Activated T-cell treated with anti-CD3 and anti-CD28 coated beads, Interleukin-2, amount 50 U/mL, for 72 hours (primary cell): Measurements from ENCODE around the gene TAS1R2. TPM values are rescaled to one million over a fixed set of nuclear protein-coding genes. Genes with fewer than 3 reads are reported as not detected.
"Not testable (repeated sequence)": the region's sequence is repeated elsewhere in the genome, so short reads cannot be mapped to it uniquely, and the experiment has no call there.

Experiments used
- ATAC-seq, 2 donors: fragments of 150-1000 bp; cut with Tn5 transposase; replicated peaks in 1 of 2; 2 replicates each; pipeline ENCODE4 v1.10.0; 2021; ENCODE audit warnings: moderate library complexity in 2 of 2, mild to moderate bottlenecking in 1 of 2
- DNase-seq, 2 donors: peaks; one replicate each; pipeline ENCODE4 v3.0.0; 2021 to 2022; ENCODE audit warnings: mixed read lengths in 1 of 2
- H3K27ac Mint-ChIP-seq: one replicate; pipeline ENCODE4 v1.8.0; 2022; ENCODE audit warnings: mild to moderate bottlenecking, moderate library complexity, mixed read lengths
- H3K27me3 Mint-ChIP-seq: one replicate; pipeline ENCODE4 v1.8.0; 2022; ENCODE audit warnings: low read depth, mixed read lengths
- H3K36me3 Mint-ChIP-seq, 2 donors: one replicate each; pipeline ENCODE4 v1.8.0; 2022; ENCODE audit warnings: mixed read lengths in 2 of 2, mild to moderate bottlenecking in 1 of 2; ENCODE audit not compliant: insufficient read depth in 2 of 2
- H3K4me1 Mint-ChIP-seq: one replicate; pipeline ENCODE4 v1.8.0; 2022; ENCODE audit warnings: low read depth, mixed read lengths
- H3K4me3 Mint-ChIP-seq, 2 donors: one replicate each; pipeline ENCODE4 v1.8.0; 2022; ENCODE audit warnings: mild to moderate bottlenecking in 2 of 2, mixed read lengths in 2 of 2, moderate library complexity in 2 of 2
- H3K9me3 Mint-ChIP-seq, 2 donors: one replicate each; pipeline ENCODE4 v1.8.0; 2022; ENCODE audit warnings: mixed read lengths in 2 of 2
- total RNA-seq, 2 donors: library from RNA; stranded (reverse); gene quantifications; one replicate each; pipeline ENCODE4 v1.2.3, GENCODE V29; 2022

The TAS1R2 gene
- total RNA-seq, 2 donors from 2014 or later, result not detected

DNA sequence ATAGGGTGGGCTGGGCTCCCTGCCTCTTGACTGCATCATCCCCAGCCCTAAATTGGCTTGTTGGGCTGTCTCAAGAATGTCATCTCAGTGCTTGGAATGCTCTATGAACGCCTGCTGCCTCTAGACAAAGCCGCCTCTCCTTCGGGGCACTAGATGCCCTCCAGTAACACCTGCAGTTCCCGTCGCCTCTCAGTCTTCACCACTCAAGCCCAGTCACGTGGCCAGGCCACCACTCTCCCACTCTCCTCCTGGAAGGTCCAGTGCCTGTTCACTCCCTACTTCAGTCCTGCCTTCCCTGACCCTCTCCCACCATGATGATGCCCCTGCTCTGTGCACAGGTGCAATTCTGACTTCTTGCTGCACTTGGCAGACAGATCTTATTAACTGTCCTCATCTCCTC, 7.0 kb downstream of the TAS1R2 start:
- DNase-seq, result no peak
- Mint-ChIP-seq H3K36me3 (no peaks in the 10 kb centered on the region), H3K27ac (no peak overlapping the region), H3K27me3 (peaks cover 14% of the 10 kb centered on the region), H3K9me3 (peaks cover 0 to 2% of the 10 kb centered on the region in 2 donors), H3K4me1 (no peaks in the 10 kb centered on the region), H3K4me3 (no peak overlapping the region)
- no peak for ATAC-seq

DNA sequence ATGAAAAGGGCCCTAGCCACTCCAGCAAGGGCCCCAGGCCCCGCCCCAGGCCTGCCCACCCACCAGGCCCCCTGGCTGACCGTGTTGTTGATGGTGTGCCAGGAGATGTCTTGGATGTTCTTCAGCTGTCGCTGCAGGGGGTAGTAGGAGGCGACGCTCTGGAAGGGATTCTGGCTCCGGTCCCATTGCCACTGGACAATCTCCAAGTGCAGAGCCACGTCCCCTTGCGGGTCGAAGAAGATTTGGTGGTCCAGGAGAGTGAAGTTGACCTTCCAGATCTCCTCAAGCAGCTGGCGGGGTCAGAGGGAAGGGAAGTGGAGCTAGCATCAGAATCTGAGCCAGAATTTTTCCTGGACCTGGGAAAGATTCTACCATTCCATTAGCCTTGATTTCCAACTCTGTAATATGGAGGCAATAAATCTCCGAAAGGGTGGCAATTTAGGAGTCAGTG, 10.2 kb downstream of the TAS1R2 start:
- Mint-ChIP-seq H3K4me1 (no peaks in the 10 kb centered on the region), H3K27me3 (peaks cover 6% of the 10 kb centered on the region), H3K4me3 (no peak overlapping the region), H3K36me3 (no peaks in the 10 kb centered on the region), H3K27ac (no peak overlapping the region), H3K9me3 (peaks cover 0 to 2% of the 10 kb centered on the region in 2 donors)
- no peak for DNase-seq
- ATAC-seq, result no peak

- not testable (repeated sequence) for H3K4me1 Mint-ChIP-seq, H3K27me3 Mint-ChIP-seq, ATAC-seq, DNase-seq, H3K27ac Mint-ChIP-seq, H3K4me3 Mint-ChIP-seq, H3K36me3 Mint-ChIP-seq, H3K9me3 Mint-ChIP-seq
These were observed 11.7 kb downstream of the TAS1R2 start for GRCh38 chr1:18847723-18848122.

DNA sequence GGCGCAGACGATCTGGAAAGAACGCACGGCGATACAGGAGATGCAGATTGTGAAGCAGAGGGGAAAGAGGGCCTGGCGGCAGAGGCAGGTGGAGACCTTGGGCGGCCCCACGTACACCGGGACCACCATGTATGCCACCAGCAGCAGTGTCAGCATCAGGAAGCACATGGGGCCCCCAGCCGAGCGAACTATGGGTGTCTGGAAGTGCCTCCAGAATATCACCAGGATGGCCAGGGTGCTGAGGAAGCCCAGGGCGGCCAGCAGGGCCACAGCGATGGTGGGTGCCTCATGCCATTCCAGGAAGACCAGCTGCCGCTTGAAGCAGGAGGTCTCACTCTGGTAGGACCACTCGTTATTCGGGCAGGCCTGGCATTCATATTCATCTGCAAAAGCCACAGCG, 19.3 kb downstream of the TAS1R2 start:
- no peak for ATAC-seq
- no peaks in the 10 kb centered on the region for H3K36me3 Mint-ChIP-seq

DNA sequence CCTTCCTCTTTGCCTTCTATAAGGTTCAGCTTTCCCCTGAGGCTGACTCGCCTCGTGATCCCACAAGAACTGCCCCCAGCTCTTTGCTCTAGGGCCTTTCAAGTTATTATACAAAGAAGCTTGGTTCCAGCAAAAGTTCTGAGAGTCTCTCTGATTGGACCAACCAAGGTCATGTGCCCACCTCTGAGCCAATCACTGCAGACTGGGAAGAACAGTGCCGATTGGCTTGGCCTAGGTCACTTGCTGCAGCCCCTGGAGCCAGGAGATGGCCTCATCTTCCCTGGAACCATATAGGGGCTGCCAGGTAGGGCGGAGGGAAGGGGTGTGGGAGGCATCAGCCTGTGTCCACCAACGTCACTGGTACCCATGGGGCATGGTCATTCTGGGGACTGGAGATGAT, 22.8 kb downstream of the TAS1R2 start:
- H3K4me1 Mint-ChIP-seq, result no peaks in the 10 kb centered on the region
- no peak for ATAC-seq
- no peak overlapping the region for H3K27ac Mint-ChIP-seq
- no peaks in the 10 kb centered on the region for H3K9me3 Mint-ChIP-seq
- no peaks in the 10 kb centered on the region for H3K36me3 Mint-ChIP-seq
- H3K27me3 Mint-ChIP-seq, result peaks cover 6% of the 10 kb centered on the region
- no peak overlapping the region for H3K4me3 Mint-ChIP-seq
- DNase-seq, result no peak

More for the DNA sequence above, 19.3 kb downstream of the TAS1R2 start:
- no peak overlapping the region for H3K27ac Mint-ChIP-seq
- no peaks in the 10 kb centered on the region for H3K4me1 Mint-ChIP-seq
- H3K9me3 Mint-ChIP-seq, result peaks cover 0 to 3% of the 10 kb centered on the region in 2 donors
- peaks cover 6% of the 10 kb centered on the region for H3K27me3 Mint-ChIP-seq
- no peak overlapping the region for H3K4me3 Mint-ChIP-seq
- DNase-seq, result no peak

DNA sequence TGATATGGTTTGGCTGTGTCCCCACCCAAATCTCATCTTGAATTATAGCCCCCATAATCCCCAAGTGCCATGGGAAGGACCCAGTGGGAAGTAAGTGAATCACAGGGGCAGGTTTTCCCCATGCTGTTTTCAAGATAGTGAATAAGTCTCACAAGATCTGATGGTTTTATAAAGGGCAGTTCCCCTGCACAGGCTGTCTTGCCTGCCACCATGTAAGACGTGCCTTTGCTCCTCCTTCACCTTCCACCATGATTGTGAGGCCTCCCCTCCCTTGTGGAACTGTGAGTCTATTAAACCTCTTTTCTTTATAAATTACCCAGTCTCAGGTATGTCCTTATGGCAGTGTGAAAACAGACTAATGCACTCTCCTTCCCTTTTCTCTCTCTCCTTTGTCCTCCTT, 27.1 kb downstream of the TAS1R2 start:
- not testable (repeated sequence) for ATAC-seq, H3K27me3 Mint-ChIP-seq, H3K36me3 Mint-ChIP-seq, H3K4me3 Mint-ChIP-seq, H3K4me1 Mint-ChIP-seq, H3K27ac Mint-ChIP-seq, H3K9me3 Mint-ChIP-seq, DNase-seq

DNA sequence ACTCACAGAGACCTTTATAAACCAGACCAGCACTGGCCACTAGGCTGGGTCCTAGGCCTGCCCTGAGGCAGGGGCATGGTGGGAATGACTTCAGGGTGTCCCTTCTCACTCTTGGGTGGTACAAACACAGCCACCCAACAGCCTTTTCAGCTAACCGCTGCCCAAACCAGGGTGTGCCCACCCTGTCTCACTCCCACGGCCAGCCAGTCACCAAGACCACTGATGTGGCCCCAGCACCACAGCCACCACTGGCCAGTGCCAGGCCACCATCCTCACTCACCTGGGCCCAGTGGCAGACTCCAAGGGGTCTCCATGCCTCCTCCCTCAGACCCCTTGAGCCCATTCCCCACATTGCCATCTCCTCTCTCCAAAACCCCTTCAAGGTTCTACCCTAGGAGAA, 27.8 kb downstream of the TAS1R2 start:
- H3K4me1 Mint-ChIP-seq, result no peaks in the 10 kb centered on the region
- H3K4me3 Mint-ChIP-seq, result no peak overlapping the region
- no peak for ATAC-seq
- DNase-seq, result no peak
- peaks cover 0 to 1% of the 10 kb centered on the region in 2 donors for H3K36me3 Mint-ChIP-seq
- peaks cover 6% of the 10 kb centered on the region for H3K27me3 Mint-ChIP-seq
- no peak overlapping the region for H3K27ac Mint-ChIP-seq
- H3K9me3 Mint-ChIP-seq, result no peaks in the 10 kb centered on the region

GRCh38 chr1:18830596-18830995, 28.9 kb downstream of the TAS1R2 start:
- Mint-ChIP-seq H3K4me3 (no peak overlapping the region), H3K36me3 (peaks cover 0 to 1% of the 10 kb centered on the region in 2 donors), H3K9me3 (peaks cover 0 to 4% of the 10 kb centered on the region in 2 donors), H3K27me3 (peaks cover 4% of the 10 kb centered on the region), H3K4me1 (no peaks in the 10 kb centered on the region), H3K27ac (no peak overlapping the region)
- ATAC-seq (no peak), DNase-seq (no peak)

GRCh38 chr1:18829671-18830070, 29.8 kb downstream of the TAS1R2 start:
- ATAC-seq (no peak), DNase-seq (no peak)
- peaks cover 0 to 3% of the 10 kb centered on the region in 2 donors for H3K36me3 Mint-ChIP-seq
- no peak overlapping the region for H3K4me3 Mint-ChIP-seq
- H3K4me1 Mint-ChIP-seq, result no peaks in the 10 kb centered on the region
- H3K27me3 Mint-ChIP-seq, result no peaks in the 10 kb centered on the region
- no peak overlapping the region for H3K27ac Mint-ChIP-seq
- H3K9me3 Mint-ChIP-seq, result peaks cover 0 to 7% of the 10 kb centered on the region in 2 donors

DNA sequence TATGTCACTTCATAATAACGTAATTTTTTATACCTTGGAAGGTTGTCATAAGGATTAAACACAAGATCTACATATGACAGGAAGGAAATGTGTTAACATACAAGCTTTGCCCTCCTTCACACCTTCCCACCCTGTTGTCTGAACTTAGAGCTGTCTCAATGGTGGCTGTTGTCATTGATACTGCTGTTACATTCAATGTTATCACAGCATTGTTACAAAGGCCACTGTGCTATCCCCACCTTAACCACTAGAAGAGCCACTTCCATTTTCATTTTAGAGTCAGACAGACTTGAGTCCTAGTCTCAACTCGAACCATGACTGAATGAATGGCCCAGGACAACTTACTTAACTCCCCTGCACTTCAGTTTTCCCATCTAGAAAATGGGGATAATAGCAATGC, 31.2 kb downstream of the TAS1R2 start:
- H3K27ac Mint-ChIP-seq, result no peak overlapping the region

DNA sequence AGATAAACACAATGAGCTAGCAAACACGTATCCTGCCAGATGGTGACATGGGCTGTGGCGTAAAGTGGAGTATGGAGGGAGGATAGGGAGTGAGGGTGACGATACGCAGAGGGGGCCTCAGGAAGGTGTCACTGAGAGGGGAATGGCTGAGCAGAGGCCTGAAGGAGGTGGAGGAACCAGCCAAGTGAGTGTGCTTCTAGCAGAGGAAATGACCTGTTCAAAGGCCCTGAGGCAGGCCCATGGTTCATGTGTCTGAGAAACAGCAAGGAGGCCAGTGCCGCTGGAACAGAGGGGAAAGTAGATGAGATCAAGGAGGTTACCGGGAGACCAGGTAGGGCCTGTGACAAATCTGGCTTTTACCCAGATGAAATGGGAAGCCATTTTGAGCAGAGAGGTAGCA, 36.0 kb downstream of the TAS1R2 start:
- DNase-seq (no peak), ATAC-seq (no peak)
- Mint-ChIP-seq H3K27ac (no peak overlapping the region), H3K4me1 (peaks cover 4% of the 10 kb centered on the region), H3K9me3 (peaks cover 0 to 7% of the 10 kb centered on the region in 2 donors), H3K36me3 (peaks cover 0 to 2% of the 10 kb centered on the region in 2 donors), H3K27me3 (peaks cover 27% of the 10 kb centered on the region), H3K4me3 (no peak overlapping the region)

More for the DNA sequence above, 31.2 kb downstream of the TAS1R2 start:
- Mint-ChIP-seq H3K36me3 (peaks cover 0 to 3% of the 10 kb centered on the region in 2 donors), H3K4me1 (no peaks in the 10 kb centered on the region), H3K4me3 (no peak overlapping the region), H3K27me3 (no peaks in the 10 kb centered on the region), H3K9me3 (peaks cover 0 to 7% of the 10 kb centered on the region in 2 donors)
- no peak for DNase-seq
- no peak for ATAC-seq

DNA sequence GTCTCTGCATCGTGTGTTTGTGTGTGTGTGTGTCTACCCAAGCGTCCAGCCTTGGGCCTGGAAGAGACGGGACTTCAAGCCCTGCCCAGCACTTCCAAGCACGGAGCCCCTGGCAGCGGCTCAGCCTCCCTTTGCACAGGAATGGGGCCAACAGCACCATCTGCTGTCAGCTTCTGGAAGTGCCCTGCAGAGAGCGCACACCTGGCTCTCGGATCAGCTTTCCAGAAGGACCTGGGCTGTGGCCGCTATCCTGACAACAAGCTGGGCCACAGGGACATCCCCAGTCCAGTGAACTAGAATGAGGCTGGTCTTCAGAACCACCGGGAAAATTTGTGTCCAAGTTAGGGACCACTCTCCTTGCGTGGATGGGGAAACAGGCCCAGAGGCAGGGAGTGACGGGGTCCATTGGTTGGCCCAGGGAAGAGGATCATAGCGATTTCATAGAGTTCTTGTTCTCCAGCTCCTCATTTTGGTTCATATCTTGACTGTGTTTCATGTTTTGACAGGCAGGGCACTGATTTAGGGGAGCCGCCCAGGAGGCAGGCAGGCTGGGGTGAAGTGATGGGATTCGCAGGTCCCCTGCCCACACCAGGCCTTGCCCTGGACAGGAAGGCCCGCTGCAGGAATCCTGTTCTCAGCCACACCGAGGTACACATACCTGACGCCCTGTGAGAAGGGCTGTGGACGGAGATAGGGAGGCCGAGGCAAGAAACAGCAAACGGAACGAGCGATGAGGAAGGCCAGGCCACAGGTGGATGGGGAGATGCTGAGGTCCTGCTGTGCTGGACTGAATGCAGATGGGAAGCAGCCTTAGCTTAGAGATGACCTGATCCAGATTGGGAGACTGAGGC, 38.4 kb downstream of the TAS1R2 start:
- DNase-seq (peak; percentile 61 to 63), ATAC-seq (peak in 1 of 2 donors; percentile 41)
- peaks cover 0 to 7% of the 10 kb centered on the region in 2 donors for H3K9me3 Mint-ChIP-seq
- no peak overlapping the region for H3K4me3 Mint-ChIP-seq
- no peak overlapping the region for H3K27ac Mint-ChIP-seq
- H3K36me3 Mint-ChIP-seq, result peaks cover 0 to 2% of the 10 kb centered on the region in 2 donors
- peaks cover 50% of the 10 kb centered on the region for H3K27me3 Mint-ChIP-seq
- peaks cover 4% of the 10 kb centered on the region for H3K4me1 Mint-ChIP-seq

- Mint-ChIP-seq H3K27me3 (peaks cover 54% of the 10 kb centered on the region), H3K9me3 (peaks cover 0 to 2% of the 10 kb centered on the region in 2 donors)
These were observed 39.3 kb downstream of the TAS1R2 start for GRCh38 chr1:18819986-18820790.

More at GRCh38 chr1:18819986-18820790, 39.3 kb downstream of the TAS1R2 start:
- ATAC-seq (no peak), DNase-seq (no peak)
- Mint-ChIP-seq H3K36me3 (peaks cover 0 to 2% of the 10 kb centered on the region in 2 donors), H3K4me3 (no peak overlapping the region), H3K4me1 (peaks cover 4% of the 10 kb centered on the region), H3K27ac (no peak overlapping the region)
